HUDEP-2 (cell line): ENCODE measurements around the gene ELAVL1.
"Not testable (repeated sequence)": the region's sequence is repeated elsewhere in the genome, so short reads cannot be mapped to it uniquely, and the experiment has no call there.

ENCODE experiments used
- DNase-seq, 76 experiments: peaks; one replicate each; lab custom pipeline; 2025; ENCODE audit not compliant: unreplicated experiment in 76 of 76; lab: John Stamatoyannopoulos, UW

Gene ELAVL1

DNA sequence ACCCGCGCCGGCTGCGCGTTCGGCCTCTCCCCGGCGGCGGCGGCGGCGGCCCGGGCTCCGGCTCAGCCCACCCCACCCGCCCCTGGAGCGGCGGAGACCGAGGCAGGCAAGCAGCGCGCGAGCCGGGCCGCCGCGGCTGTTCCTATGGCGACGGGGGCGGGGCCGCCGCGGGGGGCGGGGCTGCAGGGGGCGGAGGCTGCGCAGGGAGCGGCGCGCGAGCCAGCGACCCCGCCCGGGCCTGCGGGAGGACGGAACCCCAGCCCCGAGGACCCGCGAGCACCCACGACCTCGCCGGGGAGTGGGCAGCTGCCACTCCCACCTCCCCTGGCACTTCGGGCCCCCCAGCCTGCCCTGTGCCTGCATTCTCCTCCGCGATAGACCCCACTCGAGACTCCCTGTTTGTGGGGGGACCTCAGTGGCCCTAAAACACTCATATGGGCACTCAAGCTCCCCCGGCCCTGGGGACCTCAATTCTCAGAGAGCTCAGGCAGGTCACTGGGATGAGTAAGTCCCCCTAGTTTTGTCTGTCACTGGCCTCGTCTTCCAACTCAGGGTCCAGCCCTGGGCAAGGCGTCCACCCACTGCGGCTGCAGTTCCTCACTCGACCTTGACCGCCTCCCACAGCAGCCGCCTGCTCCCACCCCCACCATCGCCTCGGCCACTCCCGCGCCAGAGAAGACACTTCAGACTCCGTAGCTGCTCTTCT is 79.3 kb downstream of the ELAVL1 start, which contains the start of gene CTXN1:
CTXN1 (minus strand) TSS at position 115 of the 706 bp plus-strand sequence. CDS start 597 bp downstream, outside the sequence.
- peak in 65 of 76 experiments; percentile 24 to 90 (median 71) for DNase-seq

DNA sequence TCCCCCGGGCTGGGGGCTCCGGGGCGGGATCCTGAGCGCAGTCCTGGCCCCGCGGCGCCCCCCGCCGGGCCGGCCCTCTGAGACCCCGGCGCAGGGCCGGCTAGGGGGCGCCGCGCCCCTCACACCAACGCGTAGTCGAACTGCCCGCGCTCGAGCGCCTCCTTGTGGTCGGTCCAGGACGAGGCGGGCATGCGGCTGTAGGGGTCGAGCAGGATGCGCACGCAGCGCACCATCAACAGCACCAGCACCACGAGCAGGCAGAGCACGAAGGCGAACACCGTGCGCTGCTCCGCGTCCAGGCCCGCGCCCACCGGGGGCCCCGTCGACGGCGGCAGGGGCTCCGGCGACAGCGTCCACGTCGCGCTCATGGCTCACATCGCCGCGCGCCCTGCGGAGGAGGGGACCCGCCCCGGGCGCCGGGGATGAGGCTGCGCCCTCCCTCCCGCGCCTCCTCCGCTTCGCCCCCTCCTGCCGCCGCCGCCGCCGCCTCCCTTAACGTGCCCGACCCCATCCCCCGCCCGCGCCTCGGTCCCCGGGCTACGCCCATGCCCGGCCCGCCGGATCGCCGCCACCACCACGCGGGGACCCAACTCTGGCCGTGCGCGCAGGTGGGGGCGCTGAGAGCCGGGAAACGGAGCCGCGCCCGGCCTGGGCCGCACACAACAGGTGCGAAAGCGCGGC is 80.1 kb downstream of the ELAVL1 start:
- peak in 74 of 76 experiments; percentile 24 to 91 (median 80) for DNase-seq

DNA sequence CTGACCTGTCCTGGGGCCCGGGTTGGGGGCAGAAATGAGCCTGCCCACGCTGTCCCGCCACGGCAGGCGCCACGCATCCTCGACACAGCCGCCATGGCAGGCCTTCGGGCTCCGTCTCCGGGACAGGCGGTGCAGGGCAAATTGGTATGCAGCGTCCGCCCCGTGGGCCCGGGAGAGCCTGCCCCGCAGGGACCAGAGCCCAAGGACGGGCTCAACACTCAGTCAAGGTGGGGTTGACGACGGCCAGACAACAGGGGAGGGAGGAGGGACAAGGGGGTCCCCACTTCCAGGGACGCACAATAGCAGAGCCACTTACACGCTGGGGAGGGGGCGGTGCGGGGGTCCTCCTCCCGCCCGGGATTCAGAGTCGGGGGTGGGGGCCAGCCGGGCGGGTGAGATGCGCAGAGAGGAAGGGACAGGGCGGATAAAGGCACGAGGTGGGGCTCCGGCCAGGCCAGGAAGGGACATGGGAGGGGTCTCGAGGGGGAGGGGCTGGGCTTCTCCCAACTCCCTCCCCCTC is 80.7 kb downstream of the ELAVL1 start:
- no peak for DNase-seq

DNA sequence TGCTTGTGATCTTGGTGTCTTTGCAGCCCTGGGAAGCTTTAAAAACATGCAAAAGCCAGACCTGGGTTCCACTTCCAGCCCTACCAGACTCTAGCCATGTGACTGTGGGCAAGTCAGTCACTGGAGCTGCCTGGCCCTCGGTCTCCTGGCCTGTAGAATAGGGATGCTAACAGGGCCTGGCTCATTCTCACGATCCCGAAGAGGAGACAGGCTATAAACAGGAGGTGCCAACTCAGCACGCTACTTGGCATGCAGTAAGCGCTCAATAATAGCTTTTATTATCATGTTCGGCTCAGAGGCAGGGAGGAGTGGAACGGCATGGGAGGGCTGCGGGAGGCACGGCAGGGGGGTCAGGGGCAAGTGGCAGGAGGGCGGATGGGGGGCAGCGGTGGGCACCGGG is 81.2 kb downstream of the ELAVL1 start:
- peak in 1 of 76 experiments; percentile 40 for DNase-seq

DNA sequence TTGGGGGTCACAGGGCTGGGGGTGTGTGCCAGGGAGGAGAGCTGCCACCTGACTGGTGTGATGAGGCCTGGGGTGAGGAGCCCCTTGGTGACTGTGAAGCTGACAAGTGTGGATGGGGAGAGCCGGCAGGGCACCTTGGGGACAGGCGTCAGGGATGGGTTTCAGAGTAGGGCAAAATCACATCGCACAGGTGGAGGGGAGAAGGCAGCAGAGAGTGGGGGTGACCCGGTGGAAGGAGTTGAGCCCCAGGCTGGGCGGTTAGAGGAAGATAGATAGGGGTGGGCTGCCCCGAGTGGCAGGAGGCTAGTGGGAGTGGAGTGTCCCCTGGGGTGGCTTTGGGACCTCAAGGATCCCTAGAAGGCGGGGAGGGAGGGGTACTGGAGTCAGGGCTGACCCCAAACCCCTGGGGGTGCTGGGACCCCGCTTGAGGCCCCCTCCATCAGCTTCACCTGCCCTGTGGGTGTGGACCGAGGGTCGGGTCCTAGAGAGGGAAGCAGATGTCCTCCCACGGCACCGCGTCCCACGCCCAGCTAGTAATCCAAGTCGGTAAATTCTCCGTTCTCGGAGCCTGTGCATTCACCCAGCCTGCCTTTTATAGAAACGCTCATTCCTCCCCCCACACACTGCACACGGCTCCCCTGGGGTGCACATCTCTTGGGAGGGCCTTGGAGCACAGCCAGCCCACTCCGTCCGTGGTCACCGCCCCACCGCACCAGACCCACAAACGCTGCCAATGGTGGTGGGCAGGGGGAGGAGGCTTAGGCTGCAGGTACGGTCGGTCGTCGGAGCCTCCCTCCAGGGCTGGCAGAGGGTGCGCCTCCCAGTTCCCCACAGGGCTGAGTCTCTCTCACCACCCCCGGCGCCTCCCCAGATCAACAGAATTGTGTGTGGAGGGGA is 81.9 kb downstream of the ELAVL1 start:
- DNase-seq, result peak in 7 of 76 experiments; percentile 18 to 62 (median 35)

DNA sequence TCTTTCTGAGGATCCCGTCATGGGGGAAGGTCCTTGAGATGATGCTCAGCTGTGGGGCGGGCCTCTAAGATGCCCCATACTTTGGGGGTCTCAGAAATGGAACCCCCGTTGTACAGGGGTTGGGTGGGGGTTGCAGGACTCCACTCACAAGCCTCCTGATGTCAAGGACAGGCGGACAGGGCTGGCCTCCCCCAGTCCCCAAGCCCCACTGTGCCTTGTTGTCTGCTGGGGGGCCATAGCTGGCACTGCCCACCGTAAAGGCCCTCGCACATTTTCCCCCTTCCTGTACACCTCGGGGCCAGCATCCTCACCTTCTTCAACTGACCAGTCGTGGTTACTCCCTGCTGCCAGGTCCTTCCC is 82.6 kb downstream of the ELAVL1 start:
- no peak for DNase-seq

DNA sequence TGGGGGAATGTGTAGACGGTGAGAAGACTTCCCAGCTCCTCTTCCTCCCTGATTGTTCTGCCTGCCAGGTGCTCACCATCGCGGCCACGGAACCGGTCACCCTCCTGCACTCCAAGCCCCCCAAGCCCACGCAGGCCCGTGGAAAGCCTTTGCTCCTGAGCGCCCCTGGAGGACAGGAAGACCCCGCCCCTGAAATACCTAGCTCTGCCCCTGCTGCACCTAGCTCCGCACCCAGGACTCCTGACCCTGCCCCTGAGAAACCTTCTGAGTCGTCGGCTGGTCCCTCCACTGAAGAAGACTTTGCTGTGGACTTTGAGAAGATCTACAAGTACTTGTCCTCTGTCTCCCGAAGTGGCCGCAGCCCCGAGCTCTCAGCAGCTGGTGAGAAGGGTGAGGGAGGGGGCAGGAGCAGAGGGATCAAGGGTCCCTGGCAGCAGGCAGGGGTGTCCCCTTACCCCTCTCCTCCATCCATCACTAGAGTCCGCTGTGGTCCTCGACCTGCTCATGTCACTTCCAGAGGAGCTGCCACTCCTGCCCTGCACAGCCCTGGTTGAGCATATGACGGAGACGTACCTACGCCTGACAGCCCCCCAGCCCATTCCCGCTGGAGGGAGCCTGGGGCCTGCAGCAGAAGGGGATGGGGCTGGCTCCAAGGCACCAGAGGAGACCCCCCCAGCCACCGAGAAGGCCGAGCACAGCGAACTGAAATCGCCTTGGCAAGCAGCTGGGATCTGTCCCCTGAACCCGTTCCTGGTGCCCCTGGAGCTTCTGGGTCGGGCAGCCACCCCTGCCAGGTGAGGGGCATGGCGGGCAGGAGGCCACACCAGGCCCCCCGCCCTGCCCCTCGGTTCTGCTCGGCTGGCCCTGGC is 83.2 kb downstream of the ELAVL1 start:
- no peak for DNase-seq

DNA sequence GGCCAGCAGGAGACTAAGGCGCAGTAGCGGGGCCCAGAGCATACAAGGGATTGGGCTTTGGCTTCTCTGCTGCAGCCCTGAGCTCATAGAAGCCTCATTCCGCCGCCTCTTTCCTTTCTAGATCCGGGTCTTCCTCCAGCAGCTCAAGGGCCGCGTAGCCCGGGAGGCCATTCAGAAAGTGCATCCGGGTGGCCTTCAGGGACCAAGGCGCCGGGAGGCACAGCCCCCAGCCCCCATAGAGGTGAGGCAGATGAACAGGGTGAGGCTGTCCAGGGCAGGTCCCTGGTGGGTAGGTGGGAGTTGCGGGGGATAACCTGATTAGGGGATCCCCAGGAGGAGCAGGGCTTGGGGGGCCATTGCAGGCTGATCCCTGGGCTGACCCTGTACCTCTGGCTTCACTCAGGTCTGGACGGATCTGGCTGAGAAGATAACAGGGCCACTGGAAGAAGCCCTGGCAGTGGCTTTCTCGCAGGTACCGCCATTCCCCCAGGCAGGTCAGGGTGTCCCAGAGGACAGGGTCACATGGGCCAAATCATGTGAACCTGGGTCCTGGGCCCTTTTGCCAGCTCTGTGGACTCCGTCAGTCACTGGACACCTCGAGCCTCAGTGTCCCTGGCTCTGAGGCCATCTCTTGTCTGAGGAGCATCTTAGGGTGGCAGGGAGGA is 84.0 kb downstream of the ELAVL1 start:
- peak in 2 of 76 experiments; percentile 15 to 59 for DNase-seq

DNA sequence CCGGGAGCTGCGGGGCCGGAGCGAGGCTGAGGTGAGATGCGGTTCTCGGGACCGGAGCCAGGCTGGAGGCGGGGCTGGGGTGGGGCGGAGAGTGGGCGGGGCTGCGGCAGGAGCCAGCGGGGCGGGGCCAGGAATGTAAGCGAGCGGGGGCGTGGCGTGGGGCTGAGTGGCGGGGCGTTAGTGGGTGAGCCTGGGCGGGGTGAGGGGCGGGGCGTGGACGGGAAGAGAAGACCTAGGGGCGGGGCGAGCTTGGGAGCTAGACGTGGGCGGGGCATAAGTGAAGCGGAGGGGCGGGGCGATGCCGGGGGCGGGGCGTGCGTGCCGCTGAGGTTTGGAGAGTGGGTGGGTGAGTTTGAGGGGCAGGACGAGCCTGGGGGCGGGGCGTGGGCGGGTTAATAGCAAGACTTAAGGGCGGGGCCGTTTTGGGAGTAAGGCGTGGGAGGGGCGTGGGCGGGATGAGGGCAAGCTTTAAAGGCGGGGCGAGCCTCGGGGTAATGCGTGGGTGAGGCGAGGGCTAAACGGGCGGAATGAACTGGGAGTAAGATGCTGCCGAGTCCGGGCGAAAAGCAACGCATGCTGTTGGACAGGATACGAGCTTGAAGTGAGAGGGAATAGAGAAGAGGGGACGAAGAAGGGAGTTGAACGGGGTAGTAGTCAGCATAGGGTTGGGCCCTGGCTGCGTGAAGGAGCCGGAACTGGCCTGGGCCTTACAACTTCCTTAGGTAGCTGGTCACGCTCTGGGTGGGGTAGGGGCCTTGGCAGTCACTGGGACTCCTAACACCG is 84.7 kb downstream of the ELAVL1 start:
- DNase-seq, result peak; percentile 66 to 100 (median 100)

DNA sequence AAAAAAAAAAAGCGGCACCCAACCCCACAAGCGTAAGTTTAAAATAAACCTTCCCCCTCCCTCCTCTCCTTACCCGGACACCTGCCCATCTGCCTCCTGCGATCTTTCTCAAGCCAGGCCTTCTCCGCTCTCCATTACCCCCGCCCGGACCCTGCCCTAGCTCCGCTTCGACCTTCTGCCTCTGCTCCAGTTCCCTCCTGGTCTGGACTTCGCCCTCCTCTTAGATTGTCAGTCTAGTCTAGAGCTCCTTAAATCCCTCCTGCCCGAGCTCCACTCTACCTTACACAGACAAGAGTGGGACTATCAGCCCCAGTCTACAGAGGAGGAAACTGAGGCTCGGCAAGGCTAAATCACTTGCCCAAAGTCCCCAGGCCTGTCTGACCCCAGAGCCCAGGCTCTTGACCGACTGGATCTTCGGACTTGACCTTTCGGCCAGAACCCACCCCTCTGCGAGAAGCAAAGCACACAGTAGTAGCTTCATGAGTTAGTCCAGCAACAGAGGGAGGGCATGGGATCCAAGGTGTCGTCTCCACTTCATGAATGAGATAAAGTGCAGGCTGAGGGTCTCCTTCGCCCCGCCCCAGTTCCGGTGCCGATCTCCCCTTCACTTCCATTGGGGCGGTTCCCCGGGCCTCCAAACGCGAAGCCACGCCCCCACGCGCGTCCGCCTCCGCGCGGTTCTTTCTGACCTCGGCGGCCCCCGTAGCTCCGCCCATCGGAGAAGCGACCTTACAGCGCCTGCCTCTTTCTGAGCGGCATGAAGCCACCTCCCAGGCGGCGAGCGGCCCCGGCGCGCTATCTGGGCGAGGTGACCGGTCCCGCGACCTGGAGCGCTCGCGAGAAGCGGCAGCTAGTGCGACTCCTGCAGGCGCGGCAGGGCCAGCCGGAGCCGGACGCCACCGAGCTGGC is 85.6 kb downstream of the ELAVL1 start, which contains the start of gene SNAPC2:
SNAPC2 (plus strand) TSS at position 729 of the 909 bp plus-strand sequence; CDS start at position 758, 29 bp downstream.
- DNase-seq, result peak; percentile 69 to 100 (median 98)

DNA sequence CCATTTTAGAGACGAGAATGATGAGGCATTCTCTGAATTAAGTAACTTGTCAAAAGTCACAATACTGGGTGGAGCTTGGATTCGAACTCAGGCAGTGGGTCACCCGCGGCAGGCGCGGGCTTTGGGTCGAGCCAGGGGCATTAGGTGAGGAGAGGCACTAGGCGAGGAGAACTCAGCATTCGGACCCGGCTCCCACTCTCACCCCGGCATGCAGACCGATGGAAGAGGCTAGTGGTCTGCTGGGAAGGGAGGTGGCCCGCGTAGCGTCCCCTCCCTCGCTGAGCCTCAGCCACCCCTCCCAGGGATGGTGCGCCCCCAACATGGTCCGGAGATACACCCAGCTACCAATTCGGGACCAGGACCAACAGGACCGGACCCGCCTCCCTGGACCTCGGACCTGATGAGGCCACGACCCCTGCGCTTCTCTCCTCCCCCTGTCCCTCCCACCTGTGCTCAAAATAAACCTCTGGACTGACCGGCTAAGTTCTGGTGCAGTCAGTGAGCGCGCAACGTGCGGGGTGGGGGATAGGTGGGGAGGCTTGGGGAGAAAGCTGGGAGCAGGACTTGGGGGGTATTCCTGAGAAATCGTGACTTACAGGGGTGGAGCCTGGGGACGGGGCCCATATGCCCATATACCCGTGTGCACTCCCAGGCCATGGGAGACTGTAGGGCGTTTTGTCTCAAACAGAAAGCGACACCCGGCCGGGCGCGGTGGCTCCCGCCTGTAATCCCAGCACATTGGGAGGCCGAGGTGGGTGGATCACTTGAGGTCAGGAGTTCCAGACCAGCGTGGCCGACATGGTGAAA is 86.6 kb downstream of the ELAVL1 start:
- DNase-seq, result peak in 1 of 76 experiments; percentile 19

DNA sequence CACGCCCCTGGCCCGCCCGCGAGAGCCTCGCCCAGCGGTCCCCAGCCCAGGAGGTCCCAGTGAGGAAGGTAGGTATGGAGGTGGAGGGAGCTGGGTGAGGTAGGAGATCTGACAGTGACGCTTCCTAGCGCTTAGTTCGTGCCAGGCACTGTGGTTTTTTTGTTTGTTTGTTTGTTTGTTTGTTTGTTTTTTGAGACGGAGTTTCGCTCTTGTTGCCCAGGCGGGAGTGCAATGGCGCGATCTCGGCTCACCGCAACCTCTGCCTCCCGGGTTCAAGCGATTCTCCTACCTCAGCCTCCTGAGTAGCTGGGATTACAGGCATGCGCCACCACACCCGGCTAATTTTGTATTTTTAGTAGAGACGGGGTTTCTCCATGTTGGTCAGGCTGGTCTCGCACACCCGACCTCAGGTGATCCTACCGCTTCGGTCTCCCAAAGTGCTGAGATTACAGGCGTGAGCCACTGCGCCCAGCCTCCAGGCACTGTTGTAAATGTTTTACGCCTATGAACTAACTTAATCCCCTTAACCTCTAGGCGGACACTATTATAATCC is 87.3 kb downstream of the ELAVL1 start:
- DNase-seq, result not testable (repeated sequence)

DNA sequence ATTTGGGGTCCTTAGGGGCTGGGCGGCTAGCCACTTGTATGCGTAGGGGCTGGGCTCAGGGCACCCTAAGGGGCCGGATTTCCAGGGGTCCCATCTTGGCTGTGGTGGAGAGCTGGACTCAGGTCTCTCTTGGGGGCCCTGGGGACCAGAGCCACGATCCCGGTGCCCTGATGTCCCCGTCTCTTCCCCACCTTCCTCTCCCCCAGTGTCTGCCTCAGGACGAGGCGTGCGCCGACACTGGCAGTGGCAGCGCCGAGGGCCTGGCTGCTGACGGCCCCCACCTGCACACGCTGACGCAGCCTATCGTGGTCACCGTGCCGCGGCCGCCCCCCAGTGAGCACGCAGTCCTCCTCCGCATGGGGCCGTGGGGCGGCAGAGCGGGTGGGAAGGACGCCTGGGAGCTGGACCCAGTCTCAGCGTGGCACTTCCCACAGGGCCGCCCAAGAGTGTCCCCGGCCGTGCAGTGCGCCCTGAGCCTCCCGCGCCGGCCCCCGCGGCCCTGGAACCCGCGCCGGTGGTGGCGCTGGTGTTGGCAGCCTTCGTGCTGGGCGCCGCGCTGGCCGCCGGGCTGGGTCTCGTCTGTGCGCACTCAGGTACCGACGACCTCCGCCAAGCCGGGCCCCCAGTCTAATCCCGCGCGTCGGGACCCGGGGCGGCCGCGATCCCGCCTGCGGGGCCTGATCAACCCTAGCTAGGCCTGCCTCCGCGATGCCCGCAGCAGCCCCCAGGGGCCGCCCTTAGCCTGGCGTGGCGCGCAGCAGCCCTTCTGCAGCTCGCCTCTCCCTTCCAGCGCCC is 88.0 kb downstream of the ELAVL1 start:
- peak in 69 of 76 experiments; percentile 34 to 93 (median 77) for DNase-seq

DNA sequence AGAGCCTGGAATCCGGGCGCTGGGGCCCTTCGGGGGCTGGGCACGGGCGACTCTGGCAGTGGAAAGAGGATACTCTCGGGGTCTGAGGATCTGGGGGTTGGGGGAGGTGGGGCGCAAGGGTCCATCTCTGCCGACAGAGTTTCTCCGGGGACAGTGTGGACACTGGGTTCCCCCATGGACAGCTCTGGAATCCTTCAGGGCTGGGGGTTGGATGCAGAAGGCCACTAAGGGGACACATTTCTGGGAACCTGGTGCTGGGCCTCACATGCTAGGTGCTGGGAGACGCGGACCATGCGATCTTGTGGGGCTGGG is 88.5 kb downstream of the ELAVL1 start:
- DNase-seq, result peak in 8 of 76 experiments; percentile 54 to 97 (median 63)

DNA sequence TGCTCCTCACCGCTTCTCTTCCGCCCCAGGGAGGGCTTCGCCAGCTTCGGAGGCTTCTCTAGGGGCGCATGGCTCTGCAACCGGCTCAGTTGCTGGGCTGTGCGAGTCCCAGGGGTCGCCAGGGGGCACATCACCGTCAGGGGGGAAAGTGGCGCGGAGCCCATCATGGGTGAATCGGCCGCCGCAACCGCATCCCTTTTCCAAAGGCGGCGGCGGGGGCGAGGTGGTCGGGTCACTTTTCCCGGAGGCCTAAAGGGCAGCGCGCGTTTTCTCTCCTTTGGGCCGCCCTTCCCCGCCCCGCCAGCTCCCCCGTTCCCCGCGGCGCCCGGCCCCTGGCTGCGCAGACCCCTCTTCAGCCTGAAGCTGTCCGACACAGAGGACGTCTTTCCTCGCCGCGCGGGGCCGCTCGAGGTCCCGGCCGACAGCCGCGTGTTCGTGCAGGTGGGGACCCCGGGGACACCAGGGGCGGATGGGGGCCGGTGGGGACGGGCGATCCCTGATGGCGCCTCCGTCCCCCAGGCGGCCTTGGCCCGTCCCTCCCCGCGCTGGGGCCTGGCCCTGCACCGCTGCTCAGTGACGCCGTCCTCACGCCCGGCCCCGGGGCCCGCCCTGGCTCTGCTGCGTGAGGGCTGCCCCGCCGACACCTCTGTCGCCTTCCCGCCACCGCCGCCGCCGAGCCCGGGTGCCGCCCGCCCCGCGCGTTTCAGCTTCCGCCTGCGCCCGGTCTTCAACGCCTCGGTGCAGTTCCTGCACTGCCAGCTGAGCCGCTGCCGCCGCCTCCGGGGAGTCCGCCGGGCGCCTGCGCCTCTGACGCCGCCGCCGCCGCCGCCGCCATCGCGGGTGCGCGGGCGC is 89.1 kb downstream of the ELAVL1 start:
- peak in 59 of 76 experiments; percentile 25 to 97 (median 60) for DNase-seq
